Parietal lobe (tissue), 1 donor: ENCODE results near the gene TNKS1BP1. TPM values are rescaled to one million over a fixed set of nuclear protein-coding genes. Genes with fewer than 3 reads are reported as not detected.

Experiments
- total RNA-seq: library from RNA; depleted of rRNA; stranded (reverse); fragments of >200 nt; gene quantifications from one replicate; pipeline ENCODE4 v1.2.3, GENCODE V29; 2014

The TNKS1BP1 gene
- total RNA-seq, result 21.9 TPM

GRCh38 chr11:57324886-57325734 is at the start of gene TNKS1BP1:
Gene TNKS1BP1, minus strand, starts transcription at chr11:57324952. Its CDS starts 3,067 bp downstream, at chr11:57321885.

GRCh38 chr11:57338142-57338541 is 13.4 kb upstream of the TNKS1BP1 start, which contains the start of gene P2RX3:
Gene P2RX3, plus strand, starts transcription at chr11:57338352. Its CDS starts 199 bp downstream, at chr11:57338551.

GRCh38 chr11:57335343-57336110 is 10.8 kb upstream of the TNKS1BP1 start, which contains the start of gene SSRP1:
Gene SSRP1, minus strand, starts transcription at chr11:57335892. Its CDS starts 771 bp downstream, at chr11:57335121.

Other genes starting within 250 kb of the TNKS1BP1 start
- 35.4 TPM for gene LRRC55, start 143.0 kb downstream of the TNKS1BP1 start, total RNA-seq
- 6.9 TPM for gene APLNR, start 87.7 kb downstream of the TNKS1BP1 start, total RNA-seq
- 62.9 TPM for gene SSRP1, start 10.9 kb upstream of the TNKS1BP1 start, total RNA-seq
- gene P2RX3, start 13.4 kb upstream of the TNKS1BP1 start, total RNA-seq, result not detected
- gene PRG3, start 56.2 kb upstream of the TNKS1BP1 start, total RNA-seq, result not detected
- gene PRG2, start 65.7 kb upstream of the TNKS1BP1 start, total RNA-seq, result not detected
- 19.1 TPM for gene SLC43A3, start 102.2 kb upstream of the TNKS1BP1 start, total RNA-seq
- gene RTN4RL2, start 135.6 kb upstream of the TNKS1BP1 start, total RNA-seq, result 1.6 TPM
- gene SLC43A1, start 190.8 kb upstream of the TNKS1BP1 start, total RNA-seq, result 2.2 TPM
- gene TIMM10, start 205.8 kb upstream of the TNKS1BP1 start, total RNA-seq, result 17.8 TPM
- not detected for gene SMTNL1, start 212.6 kb upstream of the TNKS1BP1 start, total RNA-seq
- gene UBE2L6, start 242.7 kb upstream of the TNKS1BP1 start, total RNA-seq, result 61.7 TPM